Measurements from ENCODE around the gene CILP.

The CILP gene

DNA sequence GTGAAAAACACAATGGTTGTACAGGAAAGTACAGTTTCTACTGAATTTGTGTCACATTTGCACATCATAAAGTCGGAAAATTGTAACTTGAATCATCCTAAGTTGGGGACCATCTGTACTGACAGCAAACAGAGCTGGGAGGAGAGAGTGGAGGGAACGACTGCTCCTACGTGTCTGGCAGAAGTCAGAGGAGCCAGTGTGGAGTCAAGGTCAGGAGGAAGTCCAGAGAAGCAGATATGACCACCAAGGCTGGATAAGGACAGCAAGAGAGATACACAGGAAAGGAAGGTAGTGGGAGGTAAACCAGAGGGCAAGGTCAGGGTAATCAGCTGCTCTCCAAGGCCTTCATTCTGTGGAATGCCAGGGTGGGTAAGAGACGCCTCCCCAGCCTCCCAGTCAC is 2.7 kb upstream of the CILP start:
- DNase-seq (ENCODE audit: low read depth), result no peak
- TF ChIP-seq, protein P1, sequence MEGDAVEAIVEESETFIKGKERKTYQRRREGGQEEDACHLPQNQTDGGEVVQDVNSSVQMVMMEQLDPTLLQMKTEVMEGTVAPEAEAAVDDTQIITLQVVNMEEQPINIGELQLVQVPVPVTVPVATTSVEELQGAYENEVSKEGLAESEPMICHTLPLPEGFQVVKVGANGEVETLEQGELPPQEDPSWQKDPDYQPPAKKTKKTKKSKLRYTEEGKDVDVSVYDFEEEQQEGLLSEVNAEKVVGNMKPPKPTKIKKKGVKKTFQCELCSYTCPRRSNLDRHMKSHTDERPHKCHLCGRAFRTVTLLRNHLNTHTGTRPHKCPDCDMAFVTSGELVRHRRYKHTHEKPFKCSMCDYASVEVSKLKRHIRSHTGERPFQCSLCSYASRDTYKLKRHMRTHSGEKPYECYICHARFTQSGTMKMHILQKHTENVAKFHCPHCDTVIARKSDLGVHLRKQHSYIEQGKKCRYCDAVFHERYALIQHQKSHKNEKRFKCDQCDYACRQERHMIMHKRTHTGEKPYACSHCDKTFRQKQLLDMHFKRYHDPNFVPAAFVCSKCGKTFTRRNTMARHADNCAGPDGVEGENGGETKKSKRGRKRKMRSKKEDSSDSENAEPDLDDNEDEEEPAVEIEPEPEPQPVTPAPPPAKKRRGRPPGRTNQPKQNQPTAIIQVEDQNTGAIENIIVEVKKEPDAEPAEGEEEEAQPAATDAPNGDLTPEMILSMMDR (IDR thresholded peaks at IDR 0.05; ENCODE audit: insufficient read depth, low read depth, low read length, missing control alignments), result no peak
- H3K4me3 ChIP-seq (ENCODE audit: low read length), result no peak overlapping the region

DNA sequence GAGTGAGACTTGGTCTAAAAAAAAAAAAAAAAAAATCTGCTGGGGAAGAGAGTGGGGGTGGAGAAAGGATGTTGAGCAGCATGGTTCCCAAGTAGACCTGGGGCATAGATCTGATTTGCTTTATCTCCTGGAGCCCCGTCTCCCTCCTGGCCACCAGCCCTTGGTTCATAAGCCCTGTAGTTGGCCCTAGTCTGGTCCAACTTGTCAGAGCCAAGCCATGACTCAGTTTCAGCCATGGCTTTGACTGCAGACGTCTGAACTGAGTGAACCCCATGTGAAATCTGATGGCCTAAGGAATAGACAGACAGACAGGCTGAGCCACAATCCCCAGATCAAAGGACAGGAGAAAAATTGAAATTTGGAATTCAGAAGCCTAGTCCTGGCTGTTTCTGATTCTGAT is 2.0 kb upstream of the CILP start:
- DNase-seq (ENCODE audit: low read depth), result no peak
- H3K4me3 ChIP-seq (ENCODE audit: low read length), result no peak overlapping the region
- TF ChIP-seq, protein P1 (IDR thresholded peaks at IDR 0.05; ENCODE audit: insufficient read depth, low read depth, low read length, missing control alignments), result no peak

DNA sequence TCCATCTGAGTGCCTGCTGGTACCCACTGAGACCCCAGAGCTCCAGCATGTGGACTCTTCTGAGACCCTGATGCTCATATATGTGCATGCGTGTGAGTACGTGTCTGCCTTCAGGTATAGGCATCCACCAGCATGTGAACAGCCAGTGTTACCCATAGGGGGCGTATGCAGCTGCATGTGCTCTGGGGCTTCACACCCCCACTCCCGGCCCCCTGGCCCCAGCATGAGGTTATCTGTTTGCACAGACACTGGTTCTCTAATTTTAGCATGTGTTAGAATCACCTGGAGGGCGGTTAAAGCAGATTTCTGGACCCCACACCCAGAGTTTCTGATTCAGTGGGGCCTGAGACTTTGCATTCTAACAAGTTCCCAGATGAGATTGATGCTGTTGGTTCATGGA is 824 bp upstream of the CILP start:
- peak; percentile 24 for DNase-seq (ENCODE audit: low read depth)
- TF ChIP-seq, protein P1 (IDR thresholded peaks at IDR 0.05; ENCODE audit: insufficient read depth, low read depth, low read length, missing control alignments), result peak; percentile 37
- no peak overlapping the region for H3K4me3 ChIP-seq (ENCODE audit: low read length)

DNA sequence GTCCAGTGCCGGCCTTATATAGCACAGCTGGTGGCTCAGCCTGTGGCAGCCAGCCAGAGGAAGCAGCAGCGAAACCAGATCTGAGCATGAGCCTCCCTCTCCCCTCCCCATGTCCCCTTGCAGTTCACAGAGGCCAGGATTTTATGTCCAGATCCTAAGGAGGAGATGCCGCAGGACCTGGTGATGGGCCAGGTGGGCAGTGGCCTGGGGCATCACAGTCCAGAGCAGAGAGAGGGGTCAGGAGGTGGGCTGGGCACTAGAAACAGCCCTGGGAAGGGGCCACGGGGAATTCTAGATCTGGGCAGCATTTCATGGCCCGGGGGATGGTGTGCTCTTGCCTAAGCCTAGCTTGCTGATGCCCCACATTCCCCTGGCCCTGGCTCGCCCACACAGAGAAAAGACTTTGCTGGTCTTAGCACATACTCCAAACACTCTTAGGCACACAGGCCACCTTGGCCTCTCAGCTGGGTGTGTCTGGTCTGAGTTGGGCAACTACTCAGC is 259 bp upstream of the CILP start:
- TF ChIP-seq, protein P1 (IDR thresholded peaks at IDR 0.05; ENCODE audit: insufficient read depth, low read depth, low read length, missing control alignments), result no peak
- H3K4me3 ChIP-seq (ENCODE audit: low read length), result no peak overlapping the region
- peak; percentile 28 for DNase-seq (ENCODE audit: low read depth)

DNA sequence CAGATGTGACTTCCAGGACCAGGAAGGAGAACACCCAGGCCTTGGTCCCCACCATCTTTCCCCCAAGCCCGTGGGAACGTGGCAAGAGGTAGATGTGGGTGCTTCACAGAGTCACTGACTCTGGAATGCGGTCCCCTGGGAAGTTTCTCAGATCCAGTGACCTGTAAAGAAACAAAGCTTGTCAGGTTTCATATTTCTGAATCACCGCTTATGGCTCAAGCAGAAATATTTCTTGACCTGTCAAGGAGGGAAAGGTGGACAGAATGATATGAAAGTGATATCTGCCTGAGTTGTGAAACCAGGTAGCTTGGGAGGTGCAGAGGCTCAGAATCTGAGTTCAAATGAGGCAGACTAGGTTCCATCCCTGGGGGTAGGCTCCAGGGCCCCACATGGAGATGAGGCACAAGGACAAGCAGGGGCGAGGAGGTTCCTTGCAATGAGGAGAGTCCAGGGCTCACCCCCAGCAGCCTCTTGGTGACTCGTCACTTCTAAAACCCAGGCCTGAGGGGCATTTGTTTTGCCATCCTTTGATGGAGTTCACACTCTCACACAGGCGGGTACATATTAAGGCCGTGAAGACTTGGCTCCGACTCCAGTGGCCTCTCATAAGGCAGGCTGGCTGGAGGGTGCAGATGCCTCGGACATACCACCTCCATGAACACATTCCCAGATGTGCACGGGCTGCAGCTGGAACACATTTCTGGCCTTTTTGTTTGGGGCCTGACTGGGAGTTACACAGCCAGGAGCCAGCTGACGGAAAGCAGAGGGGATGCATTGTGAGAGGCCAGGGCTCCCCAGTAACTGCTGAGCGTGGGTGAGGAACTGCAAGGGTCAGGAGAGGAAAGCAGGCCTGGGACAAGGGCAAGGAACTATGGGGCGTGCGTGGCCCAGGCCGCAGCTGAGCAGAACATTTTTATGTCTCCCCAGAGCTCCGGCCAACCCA is 1.3 kb downstream of the CILP start:
- no peak for DNase-seq (ENCODE audit: low read depth)
- TF ChIP-seq, protein P1 (IDR thresholded peaks at IDR 0.05; ENCODE audit: insufficient read depth, low read depth, low read length, missing control alignments), result no peak
- H3K4me3 ChIP-seq (ENCODE audit: low read length), result no peak overlapping the region

DNA sequence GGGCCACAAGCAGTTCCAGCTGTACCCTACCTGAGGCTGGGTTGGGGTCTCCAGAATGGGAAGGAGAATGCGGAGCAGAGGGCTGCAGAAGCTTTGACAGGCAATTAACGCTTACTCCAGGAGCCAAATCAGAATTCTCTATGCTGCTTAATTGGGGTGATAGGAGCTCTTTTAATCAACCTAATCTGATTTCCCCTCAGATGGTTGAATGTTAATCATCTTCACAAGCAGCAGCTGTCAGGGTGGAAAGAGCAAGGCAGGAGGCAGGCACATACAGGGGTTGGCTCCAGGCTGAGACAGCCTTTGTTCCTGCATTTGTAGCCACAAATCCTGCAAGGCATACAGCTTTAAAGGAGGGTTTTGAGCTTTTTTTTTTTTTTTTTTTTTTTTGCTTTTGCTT is 2.6 kb downstream of the CILP start:
- DNase-seq (ENCODE audit: low read depth), result no peak
- TF ChIP-seq, protein P1 (IDR thresholded peaks at IDR 0.05; ENCODE audit: insufficient read depth, low read depth, low read length, missing control alignments), result no peak
- H3K4me3 ChIP-seq (ENCODE audit: low read length), result no peak overlapping the region
